ENCODE measurements around the gene SPEF2.

The SPEF2 gene

GRCh38 chr5:35777358-35778087 lies 159.9 kb downstream of the SPEF2 start:
- in situ Hi-C loops (cut with MboI; ENCODE audit: low sequenced_read_pairs) = no loop called here

- in situ Hi-C loops (cut with MboI; ENCODE audit: low sequenced_read_pairs) = no loop called here
Measured at GRCh38 chr5:35778259-35778769, 160.7 kb downstream of the SPEF2 start.

GRCh38 chr5:35780236-35780635 lies 162.6 kb downstream of the SPEF2 start:
- in situ Hi-C loops (cut with MboI; ENCODE audit: low sequenced_read_pairs) = no loop called here

GRCh38 chr5:35781181-35781790 lies 163.6 kb downstream of the SPEF2 start:
- in situ Hi-C loops (cut with MboI; ENCODE audit: low sequenced_read_pairs) = no loop called here

- in situ Hi-C loops (cut with MboI; ENCODE audit: low sequenced_read_pairs) = no loop called here
Measured at GRCh38 chr5:35783551-35783950, 165.9 kb downstream of the SPEF2 start.

- in situ Hi-C loops (cut with MboI; ENCODE audit: low sequenced_read_pairs) = no loop called here
Measured at GRCh38 chr5:35785601-35786085, 168.0 kb downstream of the SPEF2 start.

- in situ Hi-C loops (cut with MboI; ENCODE audit: low sequenced_read_pairs) = no loop called here
Measured at GRCh38 chr5:35788724-35789123, 171.1 kb downstream of the SPEF2 start.

GRCh38 chr5:35789732-35790456 lies 172.2 kb downstream of the SPEF2 start:
- in situ Hi-C loops (cut with MboI; ENCODE audit: low sequenced_read_pairs) = no loop called here

- in situ Hi-C loops (cut with MboI; ENCODE audit: low sequenced_read_pairs) = no loop called here
Measured at GRCh38 chr5:35790457-35790822, 172.8 kb downstream of the SPEF2 start.

- in situ Hi-C loops (cut with MboI; ENCODE audit: low sequenced_read_pairs) = no loop called here
Measured at GRCh38 chr5:35794328-35794619, 176.6 kb downstream of the SPEF2 start.

- in situ Hi-C loops (cut with MboI; ENCODE audit: low sequenced_read_pairs) = no loop called here
Measured at GRCh38 chr5:35794684-35795375, 177.2 kb downstream of the SPEF2 start.

- in situ Hi-C loops (cut with MboI; ENCODE audit: low sequenced_read_pairs) = no loop called here
Measured at GRCh38 chr5:35799181-35799580, 181.5 kb downstream of the SPEF2 start.

- in situ Hi-C loops (cut with MboI; ENCODE audit: low sequenced_read_pairs) = no loop called here
Measured at GRCh38 chr5:35799753-35800152, 182.1 kb downstream of the SPEF2 start.

GRCh38 chr5:35803191-35803651 lies 185.6 kb downstream of the SPEF2 start:
- in situ Hi-C loops (cut with MboI; ENCODE audit: low sequenced_read_pairs) = no loop called here

- in situ Hi-C loops (cut with MboI; ENCODE audit: low sequenced_read_pairs) = no loop called here
Measured at GRCh38 chr5:35804201-35804653, 186.6 kb downstream of the SPEF2 start.

- in situ Hi-C loops (cut with MboI; ENCODE audit: low sequenced_read_pairs) = no loop called here
Measured at GRCh38 chr5:35804841-35805240, 187.2 kb downstream of the SPEF2 start.

GRCh38 chr5:35810601-35811000 lies 192.9 kb downstream of the SPEF2 start:
- in situ Hi-C loops (cut with MboI; ENCODE audit: low sequenced_read_pairs) = no loop called here

- in situ Hi-C loops (cut with MboI; ENCODE audit: low sequenced_read_pairs) = no loop called here
Measured at GRCh38 chr5:35811108-35811741, 193.6 kb downstream of the SPEF2 start.

- in situ Hi-C loops (cut with MboI; ENCODE audit: low sequenced_read_pairs) = no loop called here
Measured at GRCh38 chr5:35813521-35813920, 195.9 kb downstream of the SPEF2 start.

- in situ Hi-C loops (cut with MboI; ENCODE audit: low sequenced_read_pairs) = no loop called here
Measured at GRCh38 chr5:35815089-35815936, 197.7 kb downstream of the SPEF2 start.

Data from hTERT RPE-1 (cell line).